GM12878 (cell line): Measurements from ENCODE around the gene S100A3. TPM values are rescaled to one million over a fixed set of nuclear protein-coding genes. Genes with fewer than 3 reads are reported as not detected.

Source experiments
- ATAC-seq: fragments of 200-7000 bp; cut with Tn5 transposase; 3 replicates; pipeline ENCODE4 v1.9.1; 2020; ENCODE audit warnings: mild to moderate bottlenecking, moderate library complexity
- BruUV-seq: library from RNA; stranded (reverse); fragments of 400-500 nt; replicated peaks from 2 replicates; lab custom pipeline; 2021; lab: Mats Ljungman, UMichigan
- CTCF ChIA-PET: fragments of 300-600 bp; sonication (Branson Sonifier 250); formaldehyde crosslinking; extraction: SDS; loops from one replicate; lab custom pipeline; 2021; ENCODE audit warnings: inconsistent platforms; lab: Yijun Ruan, JAX
- POLR2A ChIA-PET: fragments of 350-600 bp; formaldehyde crosslinking; extraction: SDS; loops from one replicate; lab custom pipeline; 2021; ENCODE audit warnings: inconsistent platforms; lab: Charles Lee
- RAD21 ChIA-PET: fragments of 300-600 bp; sonication (Branson Sonifier 250); formaldehyde crosslinking; loops from one replicate; lab custom pipeline; 2023; ENCODE audit warnings: antibody characterized with exemption; ENCODE audit not compliant: unreplicated experiment; lab: Charles Lee
- SMC1A ChIA-PET: fragments of 300-600 bp; sonication (Branson Sonifier 250); formaldehyde crosslinking; loops from one replicate; lab custom pipeline; 2023; ENCODE audit not compliant: unreplicated experiment, uncharacterized antibody; lab: Charles Lee
- DNase-seq: peaks from one replicate; pipeline ENCODE4 v3.0.0-alpha.2; 2011; ENCODE audit warnings: low read depth, low spot score
- FAIRE-seq: peaks from 3 replicates; lab custom pipeline; 2011; peaks lifted over from hg19 to GRCh38; lab: Jason Lieb, UNC
- H2AFZ ChIP-seq: 2 replicates; pipeline ENCODE4 v1.6.0; 2011; ENCODE audit warnings: low read depth, low read length, control low read depth; ENCODE audit not compliant: control insufficient read depth
- H3K27ac ChIP-seq: 2 replicates; pipeline ENCODE4 v1.5.1; 2011; ENCODE audit warnings: control low read depth; ENCODE audit not compliant: control insufficient read depth, insufficient read depth
- H3K27me3 ChIP-seq, 2 experiments: replicated peaks in 1 of 2; 2 replicates each; pipeline versions ENCODE4 v1.6.0 to v1.6.1; 2011; ENCODE audit warnings: low read length in 1 of 2; ENCODE audit not compliant: control insufficient read depth in 2 of 2, insufficient read depth in 2 of 2
- H3K36me3 ChIP-seq, 2 experiments: 2 replicates each; pipeline ENCODE4 v1.5.1; 2011; ENCODE audit warnings: low read length in 1 of 2; ENCODE audit not compliant: control insufficient read depth in 2 of 2, insufficient read depth in 2 of 2
- H3K4me1 ChIP-seq: 2 replicates; pipeline ENCODE4 v1.6.1; 2011; ENCODE audit warnings: mild to moderate bottlenecking, low read length, moderate library complexity, mixed read lengths; ENCODE audit not compliant: control insufficient read depth, insufficient read depth
- H3K4me2 ChIP-seq: 2 replicates; pipeline ENCODE4 v1.6.0; 2011; ENCODE audit warnings: control low read depth; ENCODE audit not compliant: control insufficient read depth, insufficient read depth
- H3K4me3 ChIP-seq: fragments of 200-600 bp; sonication (generic); 2 replicates; pipeline ENCODE4 v1.5.1; 2016
- H3K79me2 ChIP-seq: 2 replicates; pipeline ENCODE4 v1.6.0; 2011; ENCODE audit warnings: low read length; ENCODE audit not compliant: control insufficient read depth, insufficient read depth
- H3K9ac ChIP-seq: 2 replicates; pipeline ENCODE4 v1.8.0; 2011; ENCODE audit warnings: low read length, control low read depth, mixed read lengths; ENCODE audit not compliant: control insufficient read depth, insufficient read depth
- H3K9me3 ChIP-seq: replicated peaks from 3 replicates; pipeline ENCODE4 v1.5.1; 2011; ENCODE audit warnings: mild to moderate bottlenecking, low read length; ENCODE audit not compliant: control insufficient read depth, insufficient read depth
- H4K20me1 ChIP-seq: 2 replicates; pipeline ENCODE4 v1.6.0; 2011; ENCODE audit not compliant: control insufficient read depth, insufficient read depth
- CBFB ChIP-seq: IDR thresholded peaks from 2 replicates; pipeline ENCODE4 v1.6.1; 2016; ENCODE audit warnings: antibody characterized with exemption, low read depth
- CBX5 ChIP-seq: sonication (generic); IDR thresholded peaks from 2 replicates; pipeline ENCODE4 v1.6.1; 2016; ENCODE audit warnings: low read depth, moderate library complexity, mild to moderate bottlenecking, inconsistent platforms
- IRF4 ChIP-seq: IDR thresholded peaks from 2 replicates; pipeline ENCODE4 v1.6.1; 2011; ENCODE audit warnings: low read depth, low read length
- JUND ChIP-seq: IDR thresholded peaks from 2 replicates; pipeline ENCODE4 v1.6.1; 2012; ENCODE audit warnings: low read depth, mild to moderate bottlenecking, low read length, improper control_type of control experiment, moderate library complexity
- MXI1 ChIP-seq: fragments of 150-350 bp; IDR thresholded peaks from 2 replicates; pipeline ENCODE4 v1.6.1; 2011; ENCODE audit warnings: low read depth, mild to moderate bottlenecking, inconsistent platforms, low read length, improper control_type of control experiment
- RCOR1 ChIP-seq: conservative IDR thresholded peaks from 2 replicates; pipeline ENCODE4 v1.6.1; 2012; ENCODE audit warnings: low read depth, low read length, improper control_type of control experiment
- SKIL ChIP-seq: fragments of 450-650 bp; IDR thresholded peaks from 2 replicates; pipeline ENCODE4 v1.6.1; 2017; ENCODE audit warnings: mild to moderate bottlenecking, low read depth, inconsistent platforms; ENCODE audit not compliant: poor library complexity, severe bottlenecking
- TAF1 ChIP-seq: IDR thresholded peaks from 2 replicates; pipeline ENCODE4 v1.6.1; 2011; ENCODE audit warnings: mild to moderate bottlenecking, low read depth, low read length, borderline replicate concordance
- TCF12 ChIP-seq: IDR thresholded peaks from 2 replicates; pipeline ENCODE4 v1.6.1; 2011; ENCODE audit warnings: low read depth, mild to moderate bottlenecking, low read length
- ZBED1 ChIP-seq: IDR thresholded peaks from 2 replicates; pipeline ENCODE4 v1.6.1; 2016; ENCODE audit warnings: borderline replicate concordance
- ZNF207 ChIP-seq: fragments of 450-650 bp; IDR thresholded peaks from 2 replicates; pipeline ENCODE4 v1.6.1; 2014; ENCODE audit warnings: antibody characterized with exemption, mild to moderate bottlenecking, borderline replicate concordance
- ZNF217 ChIP-seq: fragments of 450-650 bp; IDR thresholded peaks from 2 replicates; pipeline ENCODE4 v1.6.1; 2017; ENCODE audit warnings: antibody characterized with exemption, mild to moderate bottlenecking
- WGBS: methylation state at CpG from one replicate; pipeline ENCODE4 v1.1.6; 2016; ENCODE audit warnings: low lambda C conversion rate; ENCODE audit not compliant: insufficient replicate concordance, insufficient coverage; ENCODE audit errors: missing lambda C conversion rate; 5-methylcytosine and 5-hydroxymethylcytosine counted together
- in situ Hi-C: fragments of 300-500 bp; cut with MboI; formaldehyde crosslinking; loops from 9 replicates; pipeline ENCODE4 v1.14.3; 2018; ENCODE audit warnings: mixed read lengths
- intact Hi-C: fragments of 100-400 bp; cut with micrococcal nuclease; formaldehyde crosslinking; loops from one replicate; pipeline ENCODE4 v1.14.2; 2022; ENCODE audit not compliant: unreplicated experiment
- polyA plus RNA-seq, 11 experiments: library from polyadenylated mRNA; depleted of rRNA in 4 of 11; unstranded in 6 of 11; stranded (reverse) in 5 of 11; fragments of >200 nt; fragmentation: Nextera tagmentation in 4 of 11; fragmentation: Illumina TruSeq in 1 of 11; extraction: Ambion mirVana in 4 of 11; extraction: Trizol in 1 of 11; gene quantifications; 1 replicate in 1 of 11; 2 replicates in 10 of 11; pipeline versions ENCODE4 v1.2.1 to v1.2.3, GENCODE V29; 2011 to 2016; ENCODE audit warnings: inconsistent platforms in 2 of 11, missing spikeins in 2 of 11, low read depth in 1 of 11
- total RNA-seq, 4 experiments: library from RNA; depleted of rRNA in 3 of 4; stranded (reverse); fragments of >200 nt in 3 of 4; fragmentation: Illumina TruSeq in 1 of 4; extraction: Trizol in 1 of 4; gene quantifications; 2 replicates each; pipeline versions ENCODE4 v1.2.1 to v1.2.3, GENCODE V29; 2013 to 2021
- TF ChIP-seq, protein P1 (sequence below): fragments of 450-650 bp; IDR thresholded peaks from 2 replicates; pipeline ENCODE4 v1.6.1; 2018; ENCODE audit warnings: mild to moderate bottlenecking, low read depth, moderate library complexity; ENCODE audit not compliant: partially characterized antibody

Gene S100A3
- total and polyA plus RNA-seq, 10 of the 15 experiments (the other 5 are each of a cell fraction or from before 2014, with no cell fraction given): 0.32 to 0.45 TPM; not detected in 8

DNA sequence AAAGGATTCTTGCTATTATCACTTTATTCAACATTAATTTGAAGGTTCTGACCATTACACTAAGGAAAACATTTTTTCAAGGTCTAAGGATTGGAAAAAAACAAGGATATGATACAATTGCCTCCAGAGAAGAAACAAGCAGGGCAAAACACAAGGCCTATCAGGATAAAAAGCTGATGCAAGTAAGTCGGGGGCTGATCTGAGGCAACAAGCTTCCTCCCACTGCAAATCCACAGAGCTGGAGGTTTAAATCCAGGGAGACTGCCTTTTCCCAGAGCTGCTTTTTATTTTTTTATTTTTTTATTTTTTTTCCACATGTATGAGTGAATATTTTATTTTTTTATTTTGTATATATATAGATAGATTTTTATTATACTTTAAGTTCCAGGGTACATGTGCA, 35.9 kb upstream of the S100A3 start:
- Histone ChIP-seq H3K36me3 (no peaks in the 10 kb centered on the region), H3K4me3 (no peak overlapping the region), H3K9ac (no peak overlapping the region), H3K4me2 (no peak overlapping the region), H3K27ac (no peak overlapping the region), H2AFZ (no peak overlapping the region), H3K27me3 (no peaks in the 10 kb centered on the region), H3K79me2 (no peaks in the 10 kb centered on the region), H3K4me1 (no peaks in the 10 kb centered on the region), H3K9me3 (no peaks in the 10 kb centered on the region), H4K20me1 (no peaks in the 10 kb centered on the region)
- no TSS peak for BruUV-seq
- FAIRE-seq (no peak), ATAC-seq (no peak), DNase-seq (no peak)
- TF ChIP-seq RCOR1 (no peak), ZNF217 (no peak), TAF1 (no peak), JUND (no peak), MXI1 (no peak)
- 39% methylated on average over 1 of the region's 1 CpG for WGBS
- SMC1A ChIA-PET: interaction anchor here (0.9 to 1.8 kb wide), 5 partner anchors 9 to 164 kb away, joined by 3 to 5 read pairs (median 4); partner anchors contain the start of gene S100A1
- RAD21 ChIA-PET: interaction anchor here (0.7 to 1.9 kb wide), 4 partner anchors 14 to 50 kb away, joined by 3 to 6 read pairs (median 4); partner anchors contain the start of gene S100A14
- in situ Hi-C loops (no loop called here), intact Hi-C loops (no loop called here)
- POLR2A ChIA-PET: no interaction called here
- CTCF ChIA-PET: interaction anchor here (0.6 to 1.9 kb wide), 5 partner anchors 13 to 405 kb away, joined by 3 to 8 read pairs (median 4); partner anchors contain the start of gene S100A13

- no peak overlapping the region for H3K27ac ChIP-seq
- intact Hi-C loops (no loop called here), in situ Hi-C loops (no loop called here)
- no peaks in the 10 kb centered on the region for H4K20me1 ChIP-seq
- H2AFZ ChIP-seq: no peak overlapping the region
- H3K27me3 ChIP-seq: no peaks in the 10 kb centered on the region
- no peaks in the 10 kb centered on the region for H3K9me3 ChIP-seq
- WGBS: 2% methylated on average over 2 of the region's 2 CpGs
- ChIA-PET POLR2A (no interaction called here), RAD21 (interaction anchor here (1.2 kb wide), 1 partner anchor 32 kb away, joined by 5 read pairs; the partner anchor contains the start of gene S100A14), CTCF (interaction anchor here (1.0 to 1.8 kb wide), 2 partner anchors 12 to 43 kb away, joined by 3 to 8 read pairs; partner anchors contain the start of gene S100A13), SMC1A (interaction anchor here (1.0 to 1.8 kb wide), 2 partner anchors 8 to 45 kb away, joined by 3 to 5 read pairs; partner anchors contain the start of gene S100A1)
- no peaks in the 10 kb centered on the region for H3K36me3 ChIP-seq
- no TSS peak for BruUV-seq
- TF ChIP-seq CBFB (no peak), CBX5 (no peak), SKIL (no peak), IRF4 (no peak), TCF12 (no peak), ZBED1 (no peak), ZNF207 (no peak), TAF1 (no peak)
- TF ChIP-seq, protein P1, sequence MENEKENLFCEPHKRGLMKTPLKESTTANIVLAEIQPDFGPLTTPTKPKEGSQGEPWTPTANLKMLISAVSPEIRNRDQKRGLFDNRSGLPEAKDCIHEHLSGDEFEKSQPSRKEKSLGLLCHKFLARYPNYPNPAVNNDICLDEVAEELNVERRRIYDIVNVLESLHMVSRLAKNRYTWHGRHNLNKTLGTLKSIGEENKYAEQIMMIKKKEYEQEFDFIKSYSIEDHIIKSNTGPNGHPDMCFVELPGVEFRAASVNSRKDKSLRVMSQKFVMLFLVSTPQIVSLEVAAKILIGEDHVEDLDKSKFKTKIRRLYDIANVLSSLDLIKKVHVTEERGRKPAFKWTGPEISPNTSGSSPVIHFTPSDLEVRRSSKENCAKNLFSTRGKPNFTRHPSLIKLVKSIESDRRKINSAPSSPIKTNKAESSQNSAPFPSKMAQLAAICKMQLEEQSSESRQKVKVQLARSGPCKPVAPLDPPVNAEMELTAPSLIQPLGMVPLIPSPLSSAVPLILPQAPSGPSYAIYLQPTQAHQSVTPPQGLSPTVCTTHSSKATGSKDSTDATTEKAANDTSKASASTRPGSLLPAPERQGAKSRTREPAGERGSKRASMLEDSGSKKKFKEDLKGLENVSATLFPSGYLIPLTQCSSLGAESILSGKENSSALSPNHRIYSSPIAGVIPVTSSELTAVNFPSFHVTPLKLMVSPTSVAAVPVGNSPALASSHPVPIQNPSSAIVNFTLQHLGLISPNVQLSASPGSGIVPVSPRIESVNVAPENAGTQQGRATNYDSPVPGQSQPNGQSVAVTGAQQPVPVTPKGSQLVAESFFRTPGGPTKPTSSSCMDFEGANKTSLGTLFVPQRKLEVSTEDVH: no peak
- no peaks in the 10 kb centered on the region for H3K79me2 ChIP-seq
- ATAC-seq: no peak; the same call in 2 of the 3 replicates
- no peak for FAIRE-seq
- no peaks in the 10 kb centered on the region for H3K4me1 ChIP-seq
- no peak overlapping the region for H3K4me3 ChIP-seq
- DNase-seq: no peak
- H3K4me2 ChIP-seq: no peak overlapping the region
- no peak overlapping the region for H3K9ac ChIP-seq
Observed at GRCh38 chr1:153583976-153584375, 34.9 kb upstream of the S100A3 start.
